GM10266 (cell line): ENCODE results near the gene UGGT1.
A peak's percentile ranks its signal among the peaks of the same experiment; 100 is the strongest.
"Not testable (repeated sequence)": the region's sequence is repeated elsewhere in the genome, so short reads cannot be mapped to it uniquely, and the experiment has no call there.

Experiments used
- DNase-seq: peaks from one replicate; pipeline ENCODE4 v3.0.0; 2012; ENCODE audit errors: extremely low spot score
- CTCF ChIP-seq: IDR thresholded peaks from 2 replicates; pipeline ENCODE4 v1.5.1; 2012; ENCODE audit warnings: mild to moderate bottlenecking, low read depth; ENCODE audit not compliant: control insufficient read depth, insufficient read depth; ENCODE audit errors: missing control alignments

UGGT1 gene

GRCh38 chr2:128170776-128171175 is 79.8 kb downstream of the UGGT1 start:
- no peak for TF ChIP-seq CTCF
- no peak for DNase-seq

GRCh38 chr2:128172191-128172590 is 81.2 kb downstream of the UGGT1 start:
- TF ChIP-seq CTCF = peak; percentile 8
- no peak for DNase-seq

GRCh38 chr2:128174067-128174466 is 83.1 kb downstream of the UGGT1 start:
- not testable (repeated sequence) for DNase-seq

GRCh38 chr2:128177315-128177714 is 86.3 kb downstream of the UGGT1 start:
- DNase-seq = no peak
- TF ChIP-seq CTCF = no peak

GRCh38 chr2:128178149-128178649 is 87.2 kb downstream of the UGGT1 start:
- no peak for TF ChIP-seq CTCF
- DNase-seq = no peak

GRCh38 chr2:128178650-128179460 is 87.9 kb downstream of the UGGT1 start:
- peak; percentile 60 for TF ChIP-seq CTCF
- peak; percentile 32 for DNase-seq

- DNase-seq = no peak
- no peak for TF ChIP-seq CTCF
Observed at GRCh38 chr2:128179461-128179755, 88.4 kb downstream of the UGGT1 start.
